HepG2 (cell line): ENCODE data around the gene CTNNA2. TPM values are rescaled to one million over a fixed set of nuclear protein-coding genes. Genes with fewer than 3 reads are reported as not detected.

Experiments used
- ATAC-seq: fragments of 200-7000 bp; cut with Tn5 transposase; 3 replicates; pipeline ENCODE4 v1.9.1; 2020; ENCODE audit warnings: mild to moderate bottlenecking, moderate library complexity
- BruUV-seq: library from RNA; stranded (reverse); fragments of 400-500 nt; replicated peaks from 2 replicates; lab custom pipeline; 2021; lab: Mats Ljungman, UMichigan
- CTCF ChIA-PET: fragments of 300-600 bp; formaldehyde crosslinking; extraction: SDS; loops from one replicate; lab custom pipeline; 2021; ENCODE audit warnings: low total read pairs, inconsistent platforms, low intra/inter-chr PET ratio; lab: Yijun Ruan, JAX
- POLR2A ChIA-PET: fragments of 350-600 bp; sonication (Branson Sonifier 250); formaldehyde crosslinking; loops from one replicate; lab custom pipeline; 2020; ENCODE audit warnings: antibody characterized with exemption, inconsistent platforms; lab: Yijun Ruan, JAX
- DNase-seq: peaks from one replicate; pipeline ENCODE4 v3.0.0-alpha.2; 2015; ENCODE audit warnings: low spot score
- FAIRE-seq: peaks from 3 replicates; lab custom pipeline; 2011; peaks lifted over from hg19 to GRCh38; lab: Jason Lieb, UNC
- H2AFZ ChIP-seq: one replicate; pipeline ENCODE4 v1.6.1; 2011; ENCODE audit warnings: low read length, inconsistent platforms
- H3K27ac ChIP-seq: fragments of 300-600 bp; 3 replicates; pipeline ENCODE4 v1.8.0; 2011; ENCODE audit warnings: mixed run types, mild to moderate bottlenecking, mixed read lengths, low read length, inconsistent platforms; ENCODE audit not compliant: insufficient read depth; ENCODE audit errors: extremely low read length
- H3K27me3 ChIP-seq, 2 experiments: fragments of 200-600 bp in 1 of 2; 2 replicates in 1 of 2; 3 replicates in 1 of 2; pipeline versions ENCODE4 v1.6.0 to v1.8.0; 2011; ENCODE audit warnings: low read length in 2 of 2, mild to moderate bottlenecking in 2 of 2, moderate library complexity in 2 of 2, inconsistent platforms in 1 of 2; ENCODE audit not compliant: insufficient read depth in 2 of 2, control insufficient read depth in 1 of 2
- H3K36me3 ChIP-seq, 2 experiments: fragments of 200-600 bp in 1 of 2; replicated peaks in 1 of 2; 2 replicates in 1 of 2; 3 replicates in 1 of 2; pipeline versions ENCODE4 v1.5.1 to v1.8.0; 2011; ENCODE audit warnings: low read length in 2 of 2, inconsistent platforms in 1 of 2; ENCODE audit not compliant: insufficient read depth in 2 of 2, control insufficient read depth in 1 of 2
- H3K4me1 ChIP-seq: 2 replicates; pipeline ENCODE4 v1.5.1; 2012; ENCODE audit warnings: low read length, inconsistent platforms; ENCODE audit not compliant: insufficient read depth
- H3K4me2 ChIP-seq: 2 replicates; pipeline ENCODE4 v1.6.0; 2011; ENCODE audit warnings: low read depth, low read length, inconsistent platforms
- H3K4me3 ChIP-seq, 3 experiments: fragments of 200-600 bp in 1 of 3; sonication (generic), shearing (Covaris generic) in 1 of 3; replicated peaks in 1 of 3; 2 replicates each; pipeline ENCODE4 v1.5.1; 2011 to 2016; ENCODE audit warnings: low read length in 3 of 3, inconsistent platforms in 2 of 3, low read depth in 2 of 3, mild to moderate bottlenecking in 2 of 3, control low read depth in 1 of 3, mixed read lengths in 1 of 3; ENCODE audit not compliant: insufficient read depth in 1 of 3
- H3K79me2 ChIP-seq: one replicate; pipeline ENCODE4 v1.6.1; 2011; ENCODE audit warnings: low read length, inconsistent platforms; ENCODE audit not compliant: insufficient read depth
- H3K9ac ChIP-seq: 2 replicates; pipeline ENCODE4 v1.6.0; 2011; ENCODE audit warnings: mild to moderate bottlenecking, low read depth, low read length, inconsistent platforms; ENCODE audit not compliant: insufficient read depth
- H3K9me3 ChIP-seq: 2 replicates; pipeline ENCODE4 v1.5.1; 2012; ENCODE audit warnings: mild to moderate bottlenecking, low read length
- H4K20me1 ChIP-seq: 2 replicates; pipeline ENCODE4 v1.6.0; 2011; ENCODE audit warnings: inconsistent platforms, mild to moderate bottlenecking, low read length, moderate library complexity; ENCODE audit not compliant: insufficient read depth
- ESRRA ChIP-seq: sonication (generic); formaldehyde crosslinking; IDR thresholded peaks from 2 replicates; pipeline ENCODE4 v1.5.1; 2020; ENCODE audit warnings: mild to moderate bottlenecking, low read depth, missing genetic modification reagents
- HNRNPL ChIP-seq: fragments of 200-400 bp; formaldehyde crosslinking; IDR thresholded peaks from 2 replicates; pipeline ENCODE4 v1.6.1; 2017; ENCODE audit warnings: mild to moderate bottlenecking, low read depth, low read length
- LCORL ChIP-seq, 2 experiments: fragments of 450-650 bp in 1 of 2; sonication (generic) in 1 of 2; formaldehyde crosslinking in 1 of 2; IDR thresholded peaks; 2 replicates each; pipeline versions ENCODE4 v1.5.0 to v1.6.1; 2017 to 2020; ENCODE audit warnings: antibody characterized with exemption in 1 of 2, missing genetic modification reagents in 1 of 2
- NONO ChIP-seq, 2 experiments: fragments of 450-650 bp in 1 of 2; sonication (generic) in 1 of 2; formaldehyde crosslinking in 1 of 2; IDR thresholded peaks in 1 of 2; conservative IDR thresholded peaks in 1 of 2; 2 replicates each; pipeline versions ENCODE4 v1.6.1 to v1.8.0; 2017 to 2022; ENCODE audit warnings: mild to moderate bottlenecking in 1 of 2, missing genetic modification reagents in 1 of 2, moderate library complexity in 1 of 2
- PRPF4 ChIP-seq: fragments of 200-400 bp; formaldehyde crosslinking; IDR thresholded peaks from 2 replicates; pipeline ENCODE4 v1.6.1; 2016; ENCODE audit warnings: low read length, low read depth; ENCODE audit not compliant: poor library complexity, severe bottlenecking
- ZBTB2 ChIP-seq: sonication (generic); formaldehyde crosslinking; IDR thresholded peaks from 2 replicates; pipeline ENCODE4 v1.8.0; 2022; ENCODE audit warnings: low read depth, missing genetic modification reagents
- ZBTB25 ChIP-seq: IDR thresholded peaks from 2 replicates; pipeline ENCODE4 v1.6.1; 2018; ENCODE audit warnings: missing genetic modification reagents
- ZFAT ChIP-seq: sonication (generic); formaldehyde crosslinking; conservative IDR thresholded peaks from 2 replicates; pipeline ENCODE4 v1.8.1; 2023; ENCODE audit warnings: missing genetic modification reagents, inconsistent platforms
- ZKSCAN8 ChIP-seq: IDR thresholded peaks from 2 replicates; pipeline ENCODE4 v1.6.1; 2016; ENCODE audit warnings: borderline replicate concordance, missing genetic modification reagents, missing compliant biosample characterization
- ZNF101 ChIP-seq: sonication (generic); formaldehyde crosslinking; IDR thresholded peaks from 2 replicates; pipeline ENCODE4 v1.4.0; 2020; ENCODE audit warnings: mild to moderate bottlenecking, low read depth, missing genetic modification reagents, borderline replicate concordance
- ZNF225 ChIP-seq: sonication (generic); formaldehyde crosslinking; IDR thresholded peaks from 2 replicates; pipeline ENCODE4 v1.4.0; 2020; ENCODE audit warnings: mild to moderate bottlenecking, missing genetic modification reagents
- ZNF230 ChIP-seq: sonication (generic); formaldehyde crosslinking; IDR thresholded peaks from 2 replicates; pipeline ENCODE4 v1.4.0; 2020; ENCODE audit warnings: mild to moderate bottlenecking, missing genetic modification reagents
- ZNF333 ChIP-seq: sonication (generic); formaldehyde crosslinking; IDR thresholded peaks from 2 replicates; pipeline ENCODE4 v1.4.0; 2020; ENCODE audit warnings: mild to moderate bottlenecking, missing genetic modification reagents, borderline replicate concordance
- ZNF792 ChIP-seq: IDR thresholded peaks from 2 replicates; pipeline ENCODE4 v1.6.1; 2016
- ZNF841 ChIP-seq: sonication (generic); formaldehyde crosslinking; IDR thresholded peaks from 2 replicates; pipeline ENCODE4 v1.8.1; 2023; ENCODE audit warnings: missing genetic modification reagents, borderline replicate concordance
- WGBS: methylation state at CpG from one replicate; pipeline ENCODE4 v1.1.6; 2017; ENCODE audit warnings: low lambda C conversion rate; 5-methylcytosine and 5-hydroxymethylcytosine counted together
- in situ Hi-C: cut with HindIII; loops from 2 replicates; pipeline ENCODE4 v1.10.0; 2017; ENCODE audit warnings: low pct_unique_long_range_greater_than_20kb; ENCODE audit not compliant: extremely low pct_ligation_motif_present
- intact Hi-C: fragments of 100-400 bp; cut with micrococcal nuclease; formaldehyde crosslinking; loops from one replicate; pipeline ENCODE4 v1.10.0; 2022; ENCODE audit not compliant: unreplicated experiment
- polyA plus RNA-seq, 8 experiments: library from polyadenylated mRNA; depleted of rRNA in 3 of 8; stranded (reverse) in 7 of 8; unstranded in 1 of 8; fragments of >200 nt; fragmentation: Illumina TruSeq in 4 of 8; extraction: Trizol in 4 of 8; gene quantifications; 2 replicates each; pipeline versions ENCODE4 v1.2.1 to v1.2.3, GENCODE V29; 2011 to 2016; ENCODE audit warnings: low read depth in 4 of 8, missing spikeins in 1 of 8, mixed read lengths in 1 of 8; ENCODE audit not compliant: insufficient read depth in 1 of 8
- total RNA-seq, 5 experiments: library from RNA; depleted of rRNA; stranded (reverse); fragments of >200 nt; fragmentation: Illumina TruSeq; extraction: Trizol; gene quantifications; 2 replicates each; pipeline ENCODE4 v1.2.3, GENCODE V29; 2016; ENCODE audit warnings: low read depth in 1 of 5

Gene CTNNA2
- total and polyA plus RNA-seq, 2 of the 13 experiments (the other 11 are each of a cell fraction or from before 2014, with no cell fraction given): not detected

GRCh38 chr2:79830501-79830900 is 317.6 kb downstream of the CTNNA2 start (continued):
- TF ChIP-seq HNRNPL (no peak), NONO (IDR thresholded peaks at IDR 0.05) (no peak), NONO (CRISPR knock-in tag; conservative IDR thresholded peaks at IDR 0.05) (no peak), ZBTB25 (no peak), ESRRA (CRISPR knock-in tag) (no peak), ZKSCAN8 (CRISPR knock-in tag) (no peak), ZNF225 (CRISPR knock-in tag) (no peak), ZBTB2 (no peak), PRPF4 (no peak), ZNF101 (CRISPR knock-in tag) (no peak), ZNF792 (no peak)

GRCh38 chr2:79831961-79832360 is 319.1 kb downstream of the CTNNA2 start:
- no peaks in the 10 kb centered on the region for H3K36me3 ChIP-seq
- H3K9ac ChIP-seq: no peak overlapping the region
- POLR2A ChIA-PET: no interaction called here
- in situ Hi-C loops: no loop called here
- no peak for DNase-seq
- H2AFZ ChIP-seq: no peak overlapping the region
- no TSS peak for BruUV-seq
- H3K9me3 ChIP-seq: no peaks in the 10 kb centered on the region
- H3K27me3 ChIP-seq: no peaks in the 10 kb centered on the region; a peak in 1 of 5 replicates
- H4K20me1 ChIP-seq: no peaks in the 10 kb centered on the region
- FAIRE-seq: no peak
- no peak for TF ChIP-seq PRPF4
- TF ChIP-seq ZFAT (CRISPR knock-in tag): no peak
- TF ChIP-seq ZNF333 (CRISPR knock-in tag): no peak
- TF ChIP-seq LCORL (IDR thresholded peaks at IDR 0.05): no peak
- TF ChIP-seq LCORL (CRISPR knock-in tag; IDR thresholded peaks at IDR 0.05): no peak
- no peak for TF ChIP-seq ZNF230 (CRISPR knock-in tag)
- TF ChIP-seq ZNF841: no peak
- TF ChIP-seq, all 625 proteins: peak for 0
- Histone ChIP-seq H3K79me2 (no peaks in the 10 kb centered on the region), H3K4me2 (no peak overlapping the region), H3K4me1 (no peaks in the 10 kb centered on the region), H3K27ac (no peak overlapping the region), H3K4me3 (no peak overlapping the region)
- intact Hi-C loops: no loop called here
- no peak for ATAC-seq
- 1% methylated on average over 3 of the region's 3 CpGs for WGBS
- CTCF ChIA-PET: no interaction called here
